Fibroblast of skin of right quadriceps (primary cell): ENCODE results near the gene AGMAT.

Source experiments
- DNase-seq: peaks from one replicate; pipeline ENCODE4 v3.0.0-alpha.2; 2013

The AGMAT gene

DNA sequence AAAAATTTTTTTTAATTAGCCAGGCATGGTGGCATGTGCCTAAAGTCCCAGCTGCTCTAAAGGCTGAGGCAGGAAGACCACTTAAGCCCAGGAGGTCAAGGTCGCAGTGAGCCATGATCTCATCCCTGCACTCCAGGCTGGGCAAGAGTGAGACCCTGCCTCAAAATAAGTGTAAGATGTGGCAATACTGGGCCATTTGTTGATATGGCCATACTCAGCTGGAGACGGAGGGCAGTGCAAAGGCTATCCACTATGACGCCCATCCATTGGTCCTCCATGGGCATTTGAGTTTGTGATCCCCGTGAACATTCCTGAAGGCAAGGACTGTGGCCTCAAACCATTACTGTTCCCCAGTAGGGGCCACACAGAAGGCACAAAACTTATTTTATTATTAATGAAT, 62.3 kb downstream of the AGMAT start:
- no peak for DNase-seq
